HCT116 (cell line): ENCODE measurements around the gene SLC22A8. TPM values are rescaled to one million over a fixed set of nuclear protein-coding genes. Genes with fewer than 3 reads are reported as not detected.

Source experiments
- ATAC-seq: fragments of 200-7000 bp; cut with Tn5 transposase; 2 replicates; pipeline ENCODE4 v1.9.1; 2020; ENCODE audit warnings: mild to moderate bottlenecking, moderate library complexity
- BruUV-seq: library from RNA; stranded (reverse); fragments of 400-500 nt; replicated peaks from 2 replicates; lab custom pipeline; 2021; lab: Mats Ljungman, UMichigan
- CTCF ChIA-PET: fragments of 300-600 bp; sonication (Branson Sonifier 250); formaldehyde crosslinking; loops from one replicate; lab custom pipeline; 2021; ENCODE audit warnings: antibody characterized with exemption; lab: Charles Lee
- POLR2A ChIA-PET: fragments of 300-600, 350-600 bp; sonication (Branson Sonifier 250); formaldehyde crosslinking; loops from one replicate; lab custom pipeline; 2021; ENCODE audit warnings: antibody characterized with exemption; lab: Charles Lee
- RAD21 ChIA-PET, 2 experiments: fragments of 300-600 bp; sonication (Branson Sonifier 250); formaldehyde crosslinking; loops; one replicate each; lab custom pipeline; 2023; ENCODE audit warnings: low total read pairs in 2 of 2; ENCODE audit not compliant: uncharacterized antibody in 2 of 2, unreplicated experiment in 2 of 2, low non-redundant PET in 1 of 2; lab: Charles Lee
- DNase-seq: peaks from one replicate; pipeline ENCODE4 v3.0.0-alpha.2; 2010; ENCODE audit warnings: low read depth, low spot score
- H2AFZ ChIP-seq: fragments of 200-600 bp; shearing (Covaris generic), sonication (generic); 2 replicates; pipeline ENCODE4 v1.6.1; 2017; ENCODE audit warnings: low read depth, mixed run types, mixed read lengths, antibody characterized with exemption, low read length; ENCODE audit not compliant: poor library complexity, severe bottlenecking
- H3K27ac ChIP-seq: 2 replicates; pipeline ENCODE4 v1.5.1; 2012; ENCODE audit warnings: low read depth, low read length
- H3K27me3 ChIP-seq: fragments of 200-600 bp; sonication (generic); 2 replicates; pipeline ENCODE4 v1.6.1; 2016; ENCODE audit warnings: mixed run types, low read length, mixed read lengths; ENCODE audit not compliant: insufficient read depth
- H3K36me3 ChIP-seq, 2 experiments: fragments of 200-500 bp in 1 of 2; fragments of 200-600 bp in 1 of 2; sonication (Bioruptor generic) in 1 of 2; sonication (generic) in 1 of 2; 2 replicates each; pipeline versions ENCODE4 v1.5.1 to v1.6.1; 2014 to 2016; ENCODE audit warnings: low read length in 2 of 2, inconsistent platforms in 1 of 2, mixed read lengths in 1 of 2, mixed run types in 1 of 2; ENCODE audit not compliant: insufficient read depth in 2 of 2, control insufficient read depth in 1 of 2
- H3K4me1 ChIP-seq, 2 experiments: fragments of 200-600 bp in 1 of 2; sonication (generic) in 1 of 2; 2 replicates each; pipeline versions ENCODE4 v1.5.1 to v1.6.1; 2012 to 2017; ENCODE audit warnings: low read length in 2 of 2, inconsistent platforms in 1 of 2, mild to moderate bottlenecking in 1 of 2, mixed read lengths in 1 of 2, mixed run types in 1 of 2, moderate library complexity in 1 of 2; ENCODE audit not compliant: insufficient read depth in 2 of 2, control insufficient read depth in 1 of 2
- H3K4me2 ChIP-seq: fragments of 200-600 bp; sonication (generic); 2 replicates; pipeline ENCODE4 v1.6.1; 2017; ENCODE audit warnings: mixed run types, low read length, mixed read lengths
- H3K4me3 ChIP-seq, 2 experiments: fragments of 200-600 bp in 1 of 2; sonication (generic) in 1 of 2; replicated peaks in 1 of 2; 2 replicates each; pipeline ENCODE4 v1.5.1; 2011 to 2016; ENCODE audit warnings: low read length in 2 of 2, control low read depth in 1 of 2, low read depth in 1 of 2, mild to moderate bottlenecking in 1 of 2, mixed read lengths in 1 of 2, mixed run types in 1 of 2
- H3K79me2 ChIP-seq: fragments of 200-600 bp; sonication (generic); 2 replicates; pipeline ENCODE4 v1.6.1; 2017; ENCODE audit warnings: mild to moderate bottlenecking, mixed run types, low read length, moderate library complexity, mixed read lengths; ENCODE audit not compliant: insufficient read depth
- H3K9ac ChIP-seq: fragments of 200-600 bp; sonication (generic); 2 replicates; pipeline ENCODE4 v1.6.1; 2016; ENCODE audit warnings: low read length, mixed read lengths
- H3K9me2 ChIP-seq: fragments of 200-600 bp; sonication (generic), shearing (Covaris generic); 2 replicates; pipeline ENCODE4 v1.6.1; 2017; ENCODE audit warnings: mixed run types, mild to moderate bottlenecking, moderate library complexity; ENCODE audit not compliant: insufficient read depth
- H3K9me3 ChIP-seq, 2 experiments: fragments of 200-500 bp in 1 of 2; fragments of 200-600 bp in 1 of 2; sonication (Bioruptor generic) in 1 of 2; sonication (generic) in 1 of 2; 2 replicates each; pipeline ENCODE4 v1.6.1; 2014 to 2017; ENCODE audit warnings: low read length in 2 of 2, mixed read lengths in 2 of 2, inconsistent platforms in 1 of 2, low read depth in 1 of 2, mild to moderate bottlenecking in 1 of 2, mixed run types in 1 of 2, moderate library complexity in 1 of 2; ENCODE audit not compliant: control insufficient read depth in 1 of 2, insufficient read depth in 1 of 2
- H4K20me1 ChIP-seq: fragments of 200-600 bp; sonication (generic), shearing (Covaris generic); 2 replicates; pipeline ENCODE4 v1.6.1; 2017; ENCODE audit warnings: mixed run types, mild to moderate bottlenecking, moderate library complexity; ENCODE audit not compliant: insufficient read depth
- ATF3 ChIP-seq: IDR thresholded peaks from 2 replicates; pipeline ENCODE4 v1.6.1; 2012
- EGR1 ChIP-seq: IDR thresholded peaks from 2 replicates; pipeline ENCODE4 v1.6.1; 2012; ENCODE audit warnings: low read depth
- ELF1 ChIP-seq: IDR thresholded peaks from 2 replicates; pipeline ENCODE4 v1.6.1; 2012; ENCODE audit warnings: low read depth, borderline replicate concordance
- EZH2 ChIP-seq: fragments of 200-600 bp; sonication (generic); IDR thresholded peaks from 2 replicates; pipeline ENCODE4 v1.6.1; 2017; ENCODE audit warnings: antibody characterized with exemption, mixed run types
- FOSL1 ChIP-seq: IDR thresholded peaks from 2 replicates; pipeline ENCODE4 v1.6.1; 2012; ENCODE audit warnings: low read depth
- RAD21 ChIP-seq: IDR thresholded peaks from 2 replicates; pipeline ENCODE4 v1.6.1; 2012; ENCODE audit warnings: low read depth, mild to moderate bottlenecking
- SP1 ChIP-seq: IDR thresholded peaks from 2 replicates; pipeline ENCODE4 v1.6.1; 2012; ENCODE audit warnings: low read depth
- TCF7L2 ChIP-seq: IDR thresholded peaks from 2 replicates; pipeline ENCODE4 v1.7.0; 2011; ENCODE audit warnings: borderline replicate concordance, inconsistent platforms; ENCODE audit not compliant: insufficient read depth, insufficient read length; ENCODE audit errors: extremely low read depth
- ZBTB33 ChIP-seq: IDR thresholded peaks from 2 replicates; pipeline ENCODE4 v1.6.1; 2011; ENCODE audit warnings: mild to moderate bottlenecking, low read length, moderate library complexity; ENCODE audit not compliant: insufficient replicate concordance; ENCODE audit errors: extremely low read depth
- intact Hi-C: fragments of 100-400 bp; cut with micrococcal nuclease; formaldehyde crosslinking; loops from 2 replicates; pipeline ENCODE4 v1.10.0; 2022
- total RNA-seq: library from RNA; stranded (reverse); gene quantifications from one replicate; pipeline ENCODE4 v1.2.1, GENCODE V29; 2021; ENCODE audit not compliant: unreplicated experiment

SLC22A8 gene
- total RNA-seq, 1 experiment from 2014 or later = not detected

GRCh38 chr11:62953811-62954210 lies 61.8 kb downstream of the SLC22A8 start:
- Histone ChIP-seq H3K4me3 (no peak overlapping the region), H4K20me1 (no peaks in the 10 kb centered on the region), H3K79me2 (no peaks in the 10 kb centered on the region), H3K27ac (no peak overlapping the region), H3K36me3 (no peaks in the 10 kb centered on the region), H3K4me2 (no peak overlapping the region), H3K9me3 (no peaks in the 10 kb centered on the region), H2AFZ (no peak overlapping the region), H3K27me3 (no peaks in the 10 kb centered on the region), H3K9me2 (no peaks in the 10 kb centered on the region), H3K9ac (no peak overlapping the region), H3K4me1 (no peaks in the 10 kb centered on the region)
- TF ChIP-seq SP1 = no peak
- no peak for TF ChIP-seq ATF3
- no peak for TF ChIP-seq FOSL1
- TF ChIP-seq ELF1 = no peak
- no peak for TF ChIP-seq ZBTB33
- no peak for TF ChIP-seq EGR1
- TF ChIP-seq EZH2 = no peak
- TF ChIP-seq TCF7L2 = no peak
- no peak for TF ChIP-seq RAD21
- intact Hi-C loops = no loop called here
- ChIA-PET POLR2A (no interaction called here), RAD21 (no interaction called here), CTCF (no interaction called here)
- BruUV-seq = no TSS peak
- DNase-seq (no peak), ATAC-seq (no peak)
